Activated CD8-positive, alpha-beta T cell treated with anti-CD3 and anti-CD28 coated beads for 36 hours (primary cell): Measurements from ENCODE around the gene VSTM2B. TPM values are rescaled to one million over a fixed set of nuclear protein-coding genes. Genes with fewer than 3 reads are reported as not detected.

Experiments used
- ATAC-seq: fragments of 200-7000 bp; cut with Tn5 transposase; one replicate; pipeline ENCODE4 v1.10.0; 2021; ENCODE audit warnings: mild to moderate bottlenecking, moderate library complexity
- CTCF ChIA-PET: fragments of 350-600 bp; sonication (Branson Sonifier 250); formaldehyde crosslinking; loops from one replicate; lab custom pipeline; 2021; ENCODE audit warnings: antibody characterized with exemption; lab: Charles Lee
- POLR2A ChIA-PET: fragments of 350-600 bp; sonication (Branson Sonifier 250); formaldehyde crosslinking; loops from one replicate; lab custom pipeline; 2021; ENCODE audit warnings: antibody characterized with exemption; lab: Charles Lee
- DNase-seq: peaks from one replicate; pipeline ENCODE4 v3.0.0-alpha.2; 2020
- H3K27ac Mint-ChIP-seq: one replicate; pipeline ENCODE4 v1.8.0; 2021; ENCODE audit warnings: mild to moderate bottlenecking, mixed read lengths
- H3K27me3 Mint-ChIP-seq: one replicate; pipeline ENCODE4 v1.8.0; 2021; ENCODE audit warnings: mixed read lengths
- H3K36me3 Mint-ChIP-seq: one replicate; pipeline ENCODE4 v1.8.0; 2021; ENCODE audit warnings: low read depth, mixed read lengths
- H3K4me1 Mint-ChIP-seq: one replicate; pipeline ENCODE4 v1.8.0; 2021; ENCODE audit warnings: low read depth, mixed read lengths
- H3K4me3 Mint-ChIP-seq: one replicate; pipeline ENCODE4 v1.8.0; 2021; ENCODE audit warnings: mild to moderate bottlenecking, moderate library complexity, mixed read lengths
- H3K9me3 Mint-ChIP-seq: one replicate; pipeline ENCODE4 v1.8.0; 2021; ENCODE audit warnings: mixed read lengths
- CTCF ChIP-seq: fragments of 200-600 bp; IDR thresholded peaks from one replicate; pipeline ENCODE4 v1.8.0; 2022; ENCODE audit warnings: antibody characterized with exemption, mild to moderate bottlenecking
- intact Hi-C: fragments of 100-400 bp; cut with micrococcal nuclease; formaldehyde crosslinking; loops from one replicate; pipeline ENCODE4 v1.10.0; 2022
- total RNA-seq, 2 experiments: library from RNA; stranded (reverse); gene quantifications; one replicate each; pipeline ENCODE4 v1.2.3, GENCODE V29; 2021

Gene VSTM2B
- total RNA-seq, 2 experiments from 2014 or later = not detected

GRCh38 chr19:29495901-29496441 lies 29.8 kb upstream of the VSTM2B start:
- intact Hi-C loops = no loop called here
- H3K27me3 Mint-ChIP-seq = peaks cover 10% of the 10 kb centered on the region
- no peak overlapping the region for H3K27ac Mint-ChIP-seq
- H3K4me1 Mint-ChIP-seq = no peaks in the 10 kb centered on the region
- DNase-seq (no peak), ATAC-seq (no peak)
- H3K9me3 Mint-ChIP-seq = no peaks in the 10 kb centered on the region
- H3K36me3 Mint-ChIP-seq = no peaks in the 10 kb centered on the region
- POLR2A ChIA-PET = no interaction called here
- TF ChIP-seq CTCF = no peak
- H3K4me3 Mint-ChIP-seq = no peak overlapping the region
- CTCF ChIA-PET = no interaction called here

- ChIA-PET CTCF (no interaction called here), POLR2A (no interaction called here)
- no peaks in the 10 kb centered on the region for H3K36me3 Mint-ChIP-seq
- no peak for TF ChIP-seq CTCF
- no peak overlapping the region for H3K27ac Mint-ChIP-seq
- ATAC-seq (no peak), DNase-seq (no peak)
- H3K4me3 Mint-ChIP-seq = no peak overlapping the region
- H3K4me1 Mint-ChIP-seq = no peaks in the 10 kb centered on the region
- intact Hi-C loops = no loop called here
- H3K9me3 Mint-ChIP-seq = no peaks in the 10 kb centered on the region
- H3K27me3 Mint-ChIP-seq = peaks cover 4% of the 10 kb centered on the region
Measured at GRCh38 chr19:29497241-29497640, 28.6 kb upstream of the VSTM2B start.

GRCh38 chr19:29497686-29498436 lies 27.9 kb upstream of the VSTM2B start:
- no peaks in the 10 kb centered on the region for H3K36me3 Mint-ChIP-seq
- no peak for DNase-seq
- no peak overlapping the region for H3K27ac Mint-ChIP-seq
- ATAC-seq = no peak
- intact Hi-C loops = no loop called here
- CTCF ChIA-PET = no interaction called here
- POLR2A ChIA-PET = no interaction called here
- H3K4me3 Mint-ChIP-seq = no peak overlapping the region
- H3K4me1 Mint-ChIP-seq = no peaks in the 10 kb centered on the region
- no peak for TF ChIP-seq CTCF
- no peaks in the 10 kb centered on the region for H3K9me3 Mint-ChIP-seq
- peaks cover 2% of the 10 kb centered on the region for H3K27me3 Mint-ChIP-seq

- POLR2A ChIA-PET = no interaction called here
- no peak for TF ChIP-seq CTCF
- Mint-ChIP-seq H3K4me1 (no peaks in the 10 kb centered on the region), H3K4me3 (no peak overlapping the region), H3K27me3 (no peaks in the 10 kb centered on the region), H3K9me3 (no peaks in the 10 kb centered on the region), H3K27ac (no peak overlapping the region), H3K36me3 (no peaks in the 10 kb centered on the region)
- ATAC-seq (no peak), DNase-seq (no peak)
- CTCF ChIA-PET = no interaction called here
- intact Hi-C loops = no loop called here
Measured at GRCh38 chr19:29499261-29499920, 26.4 kb upstream of the VSTM2B start.

- ChIA-PET CTCF (no interaction called here), POLR2A (no interaction called here)
- no peak for ATAC-seq
Measured at GRCh38 chr19:29499921-29500590, 25.7 kb upstream of the VSTM2B start.

More at GRCh38 chr19:29499921-29500590, 25.7 kb upstream of the VSTM2B start:
- Mint-ChIP-seq H3K9me3 (no peaks in the 10 kb centered on the region), H3K27ac (no peak overlapping the region), H3K4me3 (no peak overlapping the region), H3K4me1 (no peaks in the 10 kb centered on the region), H3K36me3 (no peaks in the 10 kb centered on the region), H3K27me3 (no peaks in the 10 kb centered on the region)
- intact Hi-C loops = no loop called here
- TF ChIP-seq CTCF = no peak
- no peak for DNase-seq
